ENCODE measurements around the gene RTKN2. TPM values are rescaled to one million over a fixed set of nuclear protein-coding genes. Genes with fewer than 3 reads are reported as not detected.

Gene RTKN2
- total RNA-seq, 1 donor from 2014 or later = 0.17 TPM

- DNase-seq = peak; percentile 56
These were observed 96.9 kb downstream of the RTKN2 start for GRCh38 chr10:62171791-62172190.

DNA sequence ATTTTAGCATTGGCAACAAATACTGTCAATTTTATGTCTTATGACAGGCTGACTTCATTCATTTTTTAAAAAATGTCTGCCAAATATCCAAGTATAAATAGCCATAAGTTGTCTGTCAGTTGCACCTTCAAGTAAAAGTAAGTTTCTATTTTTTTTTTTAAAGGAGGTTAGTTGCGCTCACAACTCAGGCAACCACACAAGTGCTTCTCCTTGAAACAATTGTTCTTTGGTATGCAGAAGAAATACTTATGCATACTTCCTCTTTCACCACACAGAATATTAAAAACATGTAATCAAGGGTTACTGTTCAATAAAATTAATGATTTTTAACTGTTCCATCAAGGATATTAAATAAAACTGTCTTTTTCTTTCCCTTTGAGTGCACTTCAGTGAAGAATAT is 97.9 kb downstream of the RTKN2 start:
- no peak for DNase-seq

DNA sequence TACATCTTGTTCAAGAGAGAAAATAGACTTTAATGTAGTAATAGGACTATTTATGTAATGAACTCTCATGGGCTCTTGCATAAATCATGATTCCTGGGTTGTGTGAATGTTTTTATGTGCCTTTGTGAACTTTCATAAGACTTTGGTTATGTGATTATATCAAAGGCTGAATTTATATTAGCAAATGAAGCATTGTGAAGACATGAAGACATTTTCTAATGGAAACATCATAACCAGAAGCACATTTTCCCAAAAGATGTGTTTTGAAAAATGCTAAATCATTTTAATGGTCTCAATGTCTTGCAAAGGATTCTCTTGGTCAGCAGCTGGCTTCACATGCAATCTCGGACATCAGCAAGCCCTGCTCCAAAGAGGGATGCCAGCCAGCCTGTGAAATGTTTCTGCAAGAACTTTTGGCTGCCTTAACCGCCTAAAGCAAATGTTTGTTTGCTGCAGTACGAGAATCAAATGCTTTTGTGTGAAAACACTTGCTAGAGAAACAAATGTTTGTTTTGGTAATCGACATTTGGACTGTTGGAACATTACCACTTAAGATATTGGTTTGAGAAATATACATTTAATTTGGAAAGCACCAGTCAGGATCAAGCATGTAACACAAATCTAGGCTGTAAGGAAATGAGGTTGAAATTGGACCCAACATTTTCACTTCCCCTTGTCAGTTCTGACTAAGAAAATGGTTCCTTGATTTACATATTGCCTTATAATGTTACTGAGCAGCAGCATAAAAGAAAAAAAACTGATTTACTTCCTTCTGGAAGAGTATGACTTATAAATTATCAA is 102.1 kb downstream of the RTKN2 start:
- DNase-seq = no peak

- no peak for DNase-seq
These were observed 102.8 kb downstream of the RTKN2 start for GRCh38 chr10:62165803-62166202.

GRCh38 chr10:62163024-62163423 is 105.6 kb downstream of the RTKN2 start:
- DNase-seq = no peak

DNA sequence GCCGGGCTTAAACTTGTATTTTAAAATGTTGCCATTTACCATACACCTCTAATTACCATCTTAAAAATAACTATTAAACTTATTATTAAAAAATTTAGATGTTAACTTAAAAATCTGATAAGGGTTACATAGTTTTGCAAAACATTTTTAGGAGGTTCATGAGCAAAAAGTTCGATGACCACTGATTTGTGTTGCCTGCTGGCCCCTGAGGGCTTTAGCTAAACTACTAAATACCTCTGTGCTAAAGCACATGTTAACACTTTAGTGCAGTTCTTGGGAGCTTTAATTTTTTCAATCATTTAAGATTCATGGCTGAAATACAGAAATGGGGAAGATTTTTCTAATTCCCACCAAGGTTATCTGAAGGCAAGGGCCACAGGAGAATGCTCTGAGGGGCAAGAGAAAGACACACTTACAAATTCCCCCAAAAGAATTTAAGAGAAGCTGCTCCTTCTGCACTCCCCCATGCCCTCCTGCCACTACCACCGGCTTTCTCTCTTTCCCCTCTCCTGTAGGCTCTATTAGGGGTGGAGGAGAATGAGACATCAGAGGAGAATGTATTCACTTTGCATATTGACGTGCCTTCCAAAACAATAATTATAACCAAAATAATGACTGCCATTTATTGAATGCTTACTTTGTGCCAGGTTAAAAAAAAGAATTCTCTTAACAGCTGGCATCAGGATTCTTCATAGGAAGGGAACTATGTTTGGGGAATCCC is 106.2 kb downstream of the RTKN2 start:
- no peak for DNase-seq

DNA sequence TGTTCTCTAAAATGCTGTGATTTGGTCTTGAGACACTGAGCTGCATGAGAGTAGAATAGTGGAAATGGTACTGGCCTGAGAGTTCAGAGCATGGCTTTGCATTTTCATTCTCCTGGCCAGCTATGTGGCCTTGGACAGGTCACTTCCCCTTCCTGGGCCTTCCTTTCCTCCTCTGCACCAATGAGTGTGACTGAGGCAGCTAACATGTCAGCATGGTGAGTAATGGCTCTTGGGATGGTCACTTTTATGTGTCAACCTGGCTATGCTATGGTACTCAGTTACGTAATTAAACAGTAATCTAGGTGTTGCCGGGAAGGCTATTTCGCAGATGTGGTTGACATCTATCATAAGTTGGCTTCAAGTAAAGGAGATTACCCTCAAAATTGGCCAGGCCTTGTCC is 109.3 kb downstream of the RTKN2 start:
- DNase-seq = no peak

- no peak for DNase-seq
These were observed 111.0 kb downstream of the RTKN2 start for GRCh38 chr10:62157601-62158000.

DNA sequence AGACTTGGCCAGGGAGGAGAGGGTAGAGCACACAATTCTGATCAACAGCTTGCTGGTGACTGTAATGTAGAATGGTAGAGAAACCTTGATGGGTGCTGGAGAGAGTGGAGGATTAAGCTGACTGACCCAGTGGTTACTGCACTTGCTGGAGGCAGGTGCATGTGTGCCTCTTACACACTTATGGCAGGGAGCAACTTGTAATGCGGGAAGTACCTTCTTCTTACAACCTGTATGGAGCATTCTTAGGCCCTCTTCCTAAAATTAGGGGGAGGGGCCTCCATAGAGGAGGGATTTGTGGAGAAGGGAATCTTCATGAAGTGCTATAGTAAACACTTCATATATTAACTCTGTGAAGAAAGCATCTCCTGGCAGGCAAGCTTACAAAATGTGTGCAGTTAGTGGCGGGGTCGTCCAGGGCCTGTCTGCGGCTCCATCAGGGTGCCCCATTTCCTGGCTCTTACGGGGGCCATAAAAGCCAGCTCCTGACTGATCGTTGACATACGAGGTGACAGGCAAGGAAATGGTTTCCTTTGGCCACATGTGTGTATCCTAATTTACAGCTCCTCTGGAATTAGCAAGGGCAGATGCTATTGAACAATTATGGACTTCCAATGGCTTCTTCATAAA is 113.5 kb downstream of the RTKN2 start:
- DNase-seq = no peak

DNA sequence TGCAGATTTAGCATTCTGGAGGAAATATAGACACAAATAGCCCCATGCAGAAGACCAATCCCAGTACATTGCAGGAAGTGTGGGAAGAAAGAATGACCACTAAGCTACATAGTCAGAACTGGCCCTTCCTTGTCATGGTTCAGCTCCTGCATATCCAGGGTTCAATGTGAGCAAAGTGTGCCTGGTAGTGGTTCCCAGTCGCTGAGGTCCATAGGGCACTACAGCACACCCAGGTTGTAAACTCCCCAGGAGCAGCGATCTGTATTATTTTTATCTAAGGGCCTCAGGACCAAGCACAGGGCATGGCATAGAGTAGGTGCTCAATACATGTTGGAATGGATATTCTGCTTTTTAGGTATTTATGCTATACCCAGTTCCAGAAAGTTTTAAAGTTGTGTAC is 114.4 kb downstream of the RTKN2 start:
- no peak for DNase-seq

DNA sequence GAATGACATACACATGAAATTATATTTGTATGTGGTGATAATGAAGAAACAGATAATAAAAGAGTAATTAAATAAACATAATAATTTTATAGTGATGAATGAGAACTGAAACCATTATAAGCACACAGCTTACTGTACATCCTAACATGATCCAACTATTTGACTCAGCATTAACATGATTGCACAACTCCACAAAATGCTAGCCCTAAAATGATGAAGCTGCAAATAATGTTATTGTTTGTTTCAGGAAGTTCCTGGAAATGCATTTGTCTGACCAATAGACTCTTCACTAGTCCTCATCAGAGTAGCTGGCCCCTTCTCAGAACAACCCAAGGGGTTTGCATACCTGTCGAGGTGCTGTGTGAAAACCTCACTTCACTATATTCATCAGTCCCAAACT is 115.5 kb downstream of the RTKN2 start:
- no peak for DNase-seq

DNA sequence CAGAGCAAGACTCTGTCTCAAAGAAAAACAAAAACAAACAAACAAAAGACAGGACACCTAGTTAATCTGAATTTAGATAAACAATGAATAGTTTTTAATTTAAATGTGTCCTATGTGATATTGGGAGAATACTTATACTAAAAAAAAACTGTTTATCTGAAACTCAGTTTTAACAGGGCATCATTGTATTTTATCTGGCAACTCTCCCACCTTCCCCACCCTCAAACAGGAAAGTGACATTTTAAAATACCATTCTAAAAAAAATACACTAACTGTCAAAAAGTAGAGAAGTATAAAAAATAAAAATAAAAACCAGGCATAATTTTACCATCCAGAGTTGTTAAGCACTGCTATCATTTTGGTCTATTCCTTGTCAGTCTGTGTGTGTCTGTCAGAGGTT is 119.0 kb downstream of the RTKN2 start:
- DNase-seq = peak; percentile 13

DNA sequence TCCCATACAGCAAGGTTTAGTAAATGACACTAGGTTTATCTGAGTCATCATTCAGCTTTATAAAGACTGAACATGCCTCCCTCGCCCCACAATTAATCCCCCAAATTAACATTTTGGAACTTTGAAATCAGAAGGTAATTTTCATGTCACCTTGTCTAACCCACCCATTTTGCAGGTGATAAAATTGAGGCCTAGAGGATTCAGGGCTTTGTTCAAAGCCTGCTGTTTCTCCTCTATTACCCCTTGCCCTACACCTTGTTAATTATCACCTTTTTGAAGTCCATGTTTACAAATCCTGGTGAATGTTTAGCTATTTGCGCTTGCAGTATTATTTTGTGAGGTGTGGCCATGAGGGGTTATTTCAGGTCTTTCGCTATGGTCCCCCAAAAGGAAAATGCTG is 120.5 kb downstream of the RTKN2 start:
- no peak for DNase-seq

GRCh38 chr10:62147425-62147824 is 121.2 kb downstream of the RTKN2 start:
- DNase-seq = no peak

GRCh38 chr10:62136931-62137330 is 131.7 kb downstream of the RTKN2 start:
- no peak for DNase-seq

- no peak for DNase-seq
These were observed 135.0 kb downstream of the RTKN2 start for GRCh38 chr10:62133618-62134017.

Other genes starting within 250 kb of the RTKN2 start
- gene ZNF365, start 105.5 kb upstream of the RTKN2 start, total RNA-seq = under 0.01 TPM in 1 of 2 replicates, not detected in the other

Measured in dermis blood vessel endothelial cell (primary cell).